Peyer's patch (tissue), 4 donors: ENCODE data around the gene ATP11B.

Experiments
- POLR2A ChIP-seq, 2 donors: fragments of 450-650 bp; IDR thresholded peaks; one replicate each; pipeline ENCODE4 v1.5.1; 2017; ENCODE audit warnings: antibody characterized with exemption in 2 of 2, mild to moderate bottlenecking in 2 of 2, moderate library complexity in 2 of 2
- TF ChIP-seq, protein P1 (sequence below), 6 experiments: fragments of 450-650 bp in 4 of 6; fragments of 200-600 bp in 2 of 6; sonication (generic) in 1 of 6; IDR thresholded peaks; one replicate each; pipeline ENCODE4 v1.5.1; 2017 to 2019; ENCODE audit warnings: antibody characterized with exemption in 6 of 6, mild to moderate bottlenecking in 3 of 6, moderate library complexity in 1 of 6

DNA sequence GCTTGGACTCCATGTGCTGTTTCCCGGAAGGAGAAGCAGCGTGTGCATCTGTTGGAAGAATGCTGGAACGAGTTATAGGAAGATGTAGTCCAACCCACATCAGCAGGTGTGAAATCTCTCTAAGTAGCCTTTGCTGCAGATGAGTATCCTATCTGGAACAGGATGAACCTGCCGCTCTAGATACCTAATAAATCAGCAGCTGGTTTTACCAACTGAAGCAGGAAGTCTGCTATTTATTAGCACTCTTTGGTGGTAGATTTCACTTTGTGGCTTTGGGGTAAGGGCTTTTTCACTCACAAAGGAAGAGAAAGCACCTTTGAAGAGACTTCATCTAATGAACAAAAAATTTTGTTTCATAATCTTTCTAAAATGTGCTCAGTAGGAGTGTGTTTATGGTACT lies 120.6 kb downstream of the ATP11B start:
- TF ChIP-seq, protein P1, sequence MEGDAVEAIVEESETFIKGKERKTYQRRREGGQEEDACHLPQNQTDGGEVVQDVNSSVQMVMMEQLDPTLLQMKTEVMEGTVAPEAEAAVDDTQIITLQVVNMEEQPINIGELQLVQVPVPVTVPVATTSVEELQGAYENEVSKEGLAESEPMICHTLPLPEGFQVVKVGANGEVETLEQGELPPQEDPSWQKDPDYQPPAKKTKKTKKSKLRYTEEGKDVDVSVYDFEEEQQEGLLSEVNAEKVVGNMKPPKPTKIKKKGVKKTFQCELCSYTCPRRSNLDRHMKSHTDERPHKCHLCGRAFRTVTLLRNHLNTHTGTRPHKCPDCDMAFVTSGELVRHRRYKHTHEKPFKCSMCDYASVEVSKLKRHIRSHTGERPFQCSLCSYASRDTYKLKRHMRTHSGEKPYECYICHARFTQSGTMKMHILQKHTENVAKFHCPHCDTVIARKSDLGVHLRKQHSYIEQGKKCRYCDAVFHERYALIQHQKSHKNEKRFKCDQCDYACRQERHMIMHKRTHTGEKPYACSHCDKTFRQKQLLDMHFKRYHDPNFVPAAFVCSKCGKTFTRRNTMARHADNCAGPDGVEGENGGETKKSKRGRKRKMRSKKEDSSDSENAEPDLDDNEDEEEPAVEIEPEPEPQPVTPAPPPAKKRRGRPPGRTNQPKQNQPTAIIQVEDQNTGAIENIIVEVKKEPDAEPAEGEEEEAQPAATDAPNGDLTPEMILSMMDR (IDR thresholded peaks at IDR 0.05) = no peak
- TF ChIP-seq POLR2A (IDR thresholded peaks at IDR 0.05) = no peak
